Choroid plexus epithelial cell (primary cell): Measurements from ENCODE around the gene ATP1A2.

Experiments used
- DNase-seq: peaks from one replicate; pipeline ENCODE4 v3.0.0-alpha.2; 2010; ENCODE audit warnings: low read depth
- H3K4me3 ChIP-seq: 2 replicates; pipeline ENCODE4 v1.5.1; 2011; ENCODE audit warnings: low read depth, mild to moderate bottlenecking, control low read depth, low read length, moderate library complexity
- CTCF ChIP-seq: conservative IDR thresholded peaks from 2 replicates; pipeline ENCODE4 v1.5.1; 2011; ENCODE audit warnings: low read depth, mild to moderate bottlenecking, control low read depth, inconsistent platforms, low read length, moderate library complexity

Gene ATP1A2

GRCh38 chr1:160096274-160097116, 19.1 kb upstream of the ATP1A2 start:
- DNase-seq, result peak; percentile 36

GRCh38 chr1:160097151-160097910, 18.2 kb upstream of the ATP1A2 start:
- DNase-seq, result no peak
- TF ChIP-seq CTCF, result no peak
- no peak overlapping the region for H3K4me3 ChIP-seq

More at GRCh38 chr1:160096274-160097116, 19.1 kb upstream of the ATP1A2 start:
- no peak for TF ChIP-seq CTCF
- no peak overlapping the region for H3K4me3 ChIP-seq

- TF ChIP-seq CTCF, result no peak
- H3K4me3 ChIP-seq, result peak within 1 kb of the TSS; percentile 66
These were observed 17.4 kb upstream of the ATP1A2 start, which contains the start of gene IGSF8 for GRCh38 chr1:160097911-160098851. IGSF8 (minus strand) TSS chr1:160098619; CDS start chr1:160098472, 147 bp downstream.

GRCh38 chr1:160098852-160099561, 16.6 kb upstream of the ATP1A2 start:
- DNase-seq, result peak; percentile 95
- no peak for TF ChIP-seq CTCF
- peak overlapping the region; percentile 56 for H3K4me3 ChIP-seq

More at GRCh38 chr1:160097911-160098851, 17.4 kb upstream of the ATP1A2 start, which contains the start of gene IGSF8:
- DNase-seq, result peak; percentile 81

GRCh38 chr1:160099716-160100375, 15.7 kb upstream of the ATP1A2 start:
- H3K4me3 ChIP-seq, result no peak overlapping the region
- no peak for DNase-seq
- no peak for TF ChIP-seq CTCF
